ENCODE data around the gene GPC6.
A peak's percentile ranks its signal among the peaks of the same experiment; 100 is the strongest.

The GPC6 gene

DNA sequence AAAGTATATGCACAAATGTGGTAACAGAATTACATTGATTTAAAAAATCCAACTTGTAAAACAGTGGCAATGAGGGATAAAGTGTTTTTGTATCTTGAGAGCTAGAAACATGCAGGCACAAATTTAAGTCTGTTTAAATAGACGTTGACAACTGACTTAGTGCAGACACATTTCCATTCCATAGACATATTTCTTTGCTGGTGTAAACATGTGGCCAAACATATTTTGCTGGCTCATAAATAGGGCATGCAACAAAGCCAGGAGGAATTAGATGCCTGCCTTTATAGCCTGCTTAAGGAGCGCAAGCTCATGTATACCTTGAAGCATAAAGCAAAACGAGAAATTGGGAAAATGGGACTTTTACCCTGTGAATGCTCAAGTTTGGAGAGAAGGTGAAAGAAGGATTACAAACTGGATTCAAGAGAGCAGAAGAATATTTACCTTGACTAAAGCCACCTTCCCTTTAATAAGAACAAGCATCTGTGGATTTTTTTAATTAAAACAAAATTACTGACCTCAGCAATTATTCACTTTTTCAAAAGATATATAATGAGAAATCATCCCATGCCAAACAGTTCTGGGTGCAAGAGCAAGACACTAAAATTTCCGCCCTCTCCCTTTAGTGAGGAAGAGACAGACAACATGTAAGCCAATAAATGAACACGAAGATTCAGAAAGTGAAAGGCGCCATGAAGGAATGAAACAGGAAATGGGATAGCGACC is 1181.9 kb downstream of the GPC6 start:
- FAIRE-seq (no peak), DNase-seq (ENCODE audit: insufficient read length) (no peak)
- TF ChIP-seq POLR2A (IDR thresholded peaks at IDR 0.05; ENCODE audit: low read depth, low read length) (no peak), TAF1 (IDR thresholded peaks at IDR 0.05; ENCODE audit: borderline replicate concordance, low read depth, low read length) (no peak), POLR2AphosphoS5 (IDR thresholded peaks at IDR 0.05; ENCODE audit: low read depth, low read length) (no peak)

DNA sequence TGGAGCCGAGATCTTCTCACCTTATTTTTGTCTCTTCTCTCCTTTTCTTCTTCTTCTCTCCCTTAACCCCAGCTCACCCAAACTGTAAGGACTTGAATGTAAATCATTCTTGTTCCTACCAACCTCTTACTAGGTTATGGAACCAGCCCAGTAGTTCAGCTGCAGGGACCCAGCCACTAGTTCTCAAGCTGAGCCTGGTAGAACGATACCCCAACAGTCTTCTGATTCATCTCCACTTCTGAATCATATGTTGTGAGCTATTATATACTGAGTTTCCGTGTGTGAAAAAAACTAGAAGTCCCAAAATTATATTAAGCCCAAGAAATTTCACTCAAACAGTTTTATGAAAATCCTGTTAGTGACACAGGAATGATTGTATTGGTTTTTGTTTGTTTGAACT is 1185.1 kb downstream of the GPC6 start:
- TF ChIP-seq POLR2A (IDR thresholded peaks at IDR 0.05; ENCODE audit: low read depth, low read length), result no peak
- TF ChIP-seq POLR2AphosphoS5 (IDR thresholded peaks at IDR 0.05; ENCODE audit: low read depth, low read length), result no peak
- no peak for TF ChIP-seq TAF1 (IDR thresholded peaks at IDR 0.05; ENCODE audit: borderline replicate concordance, low read depth, low read length)
- DNase-seq (ENCODE audit: insufficient read length), result no peak
- FAIRE-seq, result no peak

DNA sequence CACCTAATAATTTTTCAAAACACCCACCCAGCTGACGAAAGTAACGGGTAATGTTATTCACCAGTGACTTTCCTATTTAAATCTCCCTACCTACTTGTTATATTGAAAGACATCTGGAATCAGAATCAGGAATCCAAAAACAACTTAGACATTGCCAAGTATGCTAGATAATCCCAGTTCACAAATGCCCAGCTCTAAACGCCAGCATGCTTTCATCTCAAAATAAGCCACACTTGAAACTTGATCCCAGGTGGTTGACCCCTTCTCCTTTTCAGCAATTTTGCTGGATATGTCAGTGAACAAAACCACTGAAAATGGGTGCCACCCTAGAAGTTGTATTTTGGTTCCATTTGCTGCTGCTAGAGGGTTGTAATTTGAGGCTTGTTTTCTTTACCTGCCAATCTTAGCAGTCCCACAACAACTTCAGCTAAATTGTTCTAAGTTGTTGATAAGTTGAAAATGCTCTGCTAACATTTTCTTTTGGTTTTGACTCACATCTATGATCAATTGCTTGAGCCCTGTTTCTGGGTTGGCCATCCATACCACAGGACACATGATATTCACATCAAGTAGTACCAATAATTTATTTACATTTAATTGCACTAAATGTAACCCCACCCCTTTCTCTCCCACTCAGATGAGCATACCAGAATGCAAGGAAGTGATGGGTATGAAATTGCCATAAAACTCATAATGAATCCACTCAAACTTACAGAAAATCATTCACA is 1186.4 kb downstream of the GPC6 start:
- no peak for DNase-seq (ENCODE audit: insufficient read length)
- peak; percentile 56 for FAIRE-seq
- TF ChIP-seq POLR2AphosphoS5 (IDR thresholded peaks at IDR 0.05; ENCODE audit: low read depth, low read length) (no peak), POLR2A (IDR thresholded peaks at IDR 0.05; ENCODE audit: low read depth, low read length) (no peak), TAF1 (IDR thresholded peaks at IDR 0.05; ENCODE audit: borderline replicate concordance, low read depth, low read length) (no peak)

DNA sequence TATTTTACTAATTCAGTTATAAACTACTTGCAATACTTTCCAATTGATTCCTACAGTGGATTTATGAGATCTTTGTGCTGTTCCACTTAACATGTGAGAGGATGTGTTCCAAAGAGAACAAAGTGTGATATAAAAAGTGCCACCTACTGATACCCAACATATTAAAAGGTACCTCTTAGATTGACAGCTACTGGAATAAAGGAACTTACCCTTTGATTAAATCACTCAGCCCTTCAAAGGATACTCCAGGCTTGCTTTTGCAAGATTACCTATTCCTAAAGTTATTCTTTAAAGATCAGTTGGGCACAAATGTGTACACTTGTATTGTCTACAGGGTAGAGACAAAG is 1187.0 kb downstream of the GPC6 start:
- TF ChIP-seq POLR2AphosphoS5 (IDR thresholded peaks at IDR 0.05; ENCODE audit: low read depth, low read length), result no peak
- TF ChIP-seq POLR2A (IDR thresholded peaks at IDR 0.05; ENCODE audit: low read depth, low read length), result no peak
- TF ChIP-seq TAF1 (IDR thresholded peaks at IDR 0.05; ENCODE audit: borderline replicate concordance, low read depth, low read length), result no peak
- FAIRE-seq, result no peak
- DNase-seq (ENCODE audit: insufficient read length), result no peak

DNA sequence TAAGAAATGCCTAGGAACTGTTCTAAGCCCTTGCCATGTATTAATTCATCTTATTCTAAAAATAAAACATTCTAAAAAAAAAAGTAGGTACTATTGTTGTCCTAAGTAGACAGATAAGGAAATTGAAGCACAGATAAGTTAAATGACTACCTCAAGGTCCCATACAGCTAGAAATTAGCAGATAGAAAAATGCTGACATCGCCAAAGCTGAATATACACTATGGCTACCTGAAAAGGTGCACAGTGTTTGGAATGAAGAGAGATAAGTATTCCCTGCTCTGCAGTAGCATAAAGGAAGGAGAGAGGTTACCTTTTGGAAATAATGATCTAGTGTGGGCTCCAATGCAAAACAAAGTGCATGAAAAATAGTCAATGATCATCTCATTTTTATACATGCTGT is 1187.5 kb downstream of the GPC6 start:
- DNase-seq (ENCODE audit: insufficient read length) (no peak), FAIRE-seq (no peak)
- TF ChIP-seq POLR2AphosphoS5 (IDR thresholded peaks at IDR 0.05; ENCODE audit: low read depth, low read length) (no peak), TAF1 (IDR thresholded peaks at IDR 0.05; ENCODE audit: borderline replicate concordance, low read depth, low read length) (no peak), POLR2A (IDR thresholded peaks at IDR 0.05; ENCODE audit: low read depth, low read length) (no peak)

DNA sequence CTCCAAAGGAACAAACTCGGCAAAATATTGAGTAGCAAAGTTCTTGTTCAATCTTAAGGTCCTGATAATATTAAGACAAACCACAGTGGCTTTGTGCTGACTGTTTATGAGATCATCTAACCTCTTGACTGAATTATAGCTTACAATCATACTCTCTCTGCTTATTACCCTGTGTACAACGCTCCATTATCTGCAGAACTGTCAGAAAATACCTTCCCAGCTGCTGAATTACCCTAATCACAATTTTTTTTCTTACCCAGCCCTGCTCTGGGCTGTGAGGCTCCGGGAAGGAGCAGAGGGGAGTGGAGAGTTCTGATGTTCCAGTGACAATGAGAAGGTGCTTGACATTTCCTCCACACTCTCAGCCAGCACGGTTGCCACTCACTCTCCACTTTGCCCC is 1188.1 kb downstream of the GPC6 start:
- TF ChIP-seq POLR2AphosphoS5 (IDR thresholded peaks at IDR 0.05; ENCODE audit: low read depth, low read length) (no peak), TAF1 (IDR thresholded peaks at IDR 0.05; ENCODE audit: borderline replicate concordance, low read depth, low read length) (no peak), POLR2A (IDR thresholded peaks at IDR 0.05; ENCODE audit: low read depth, low read length) (no peak)
- FAIRE-seq, result no peak
- DNase-seq (ENCODE audit: insufficient read length), result no peak

DNA sequence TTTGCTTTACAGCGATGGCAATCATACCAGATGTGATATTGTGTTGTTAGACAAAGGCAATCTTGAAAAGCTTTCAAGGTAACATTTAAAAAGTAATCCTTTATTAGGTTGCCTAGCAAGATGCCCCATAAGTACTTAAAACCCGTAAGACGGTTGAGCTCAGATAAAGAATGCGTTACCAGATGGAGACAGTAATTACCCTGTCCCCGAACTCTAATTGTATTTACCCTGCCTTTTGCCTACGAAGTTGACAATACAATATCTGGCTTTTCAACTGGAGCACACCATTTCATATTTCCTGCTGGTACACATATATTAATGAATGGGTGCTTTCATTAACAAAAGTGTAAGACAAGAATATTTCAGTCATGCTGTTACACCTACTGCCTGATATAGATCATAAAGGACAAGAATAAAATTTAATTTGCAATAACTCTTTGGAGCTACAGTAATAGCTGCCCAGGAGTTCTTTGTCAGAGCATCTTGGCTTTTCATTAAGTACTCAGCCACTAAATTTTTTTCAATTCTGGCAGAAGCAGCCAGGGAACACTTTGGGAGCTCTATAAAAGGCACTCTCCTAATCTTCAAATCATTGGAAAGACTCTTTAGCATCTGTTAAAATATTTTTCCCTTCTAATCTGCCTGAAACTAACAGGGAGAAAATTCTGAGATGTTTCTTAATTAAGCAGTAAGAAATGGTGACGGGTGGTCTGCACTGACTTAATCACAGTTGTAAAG is 1189.1 kb downstream of the GPC6 start:
- TF ChIP-seq POLR2A (IDR thresholded peaks at IDR 0.05; ENCODE audit: low read depth, low read length), result no peak
- no peak for TF ChIP-seq TAF1 (IDR thresholded peaks at IDR 0.05; ENCODE audit: borderline replicate concordance, low read depth, low read length)
- no peak for TF ChIP-seq POLR2AphosphoS5 (IDR thresholded peaks at IDR 0.05; ENCODE audit: low read depth, low read length)
- FAIRE-seq, result no peak
- DNase-seq (ENCODE audit: insufficient read length), result no peak

DNA sequence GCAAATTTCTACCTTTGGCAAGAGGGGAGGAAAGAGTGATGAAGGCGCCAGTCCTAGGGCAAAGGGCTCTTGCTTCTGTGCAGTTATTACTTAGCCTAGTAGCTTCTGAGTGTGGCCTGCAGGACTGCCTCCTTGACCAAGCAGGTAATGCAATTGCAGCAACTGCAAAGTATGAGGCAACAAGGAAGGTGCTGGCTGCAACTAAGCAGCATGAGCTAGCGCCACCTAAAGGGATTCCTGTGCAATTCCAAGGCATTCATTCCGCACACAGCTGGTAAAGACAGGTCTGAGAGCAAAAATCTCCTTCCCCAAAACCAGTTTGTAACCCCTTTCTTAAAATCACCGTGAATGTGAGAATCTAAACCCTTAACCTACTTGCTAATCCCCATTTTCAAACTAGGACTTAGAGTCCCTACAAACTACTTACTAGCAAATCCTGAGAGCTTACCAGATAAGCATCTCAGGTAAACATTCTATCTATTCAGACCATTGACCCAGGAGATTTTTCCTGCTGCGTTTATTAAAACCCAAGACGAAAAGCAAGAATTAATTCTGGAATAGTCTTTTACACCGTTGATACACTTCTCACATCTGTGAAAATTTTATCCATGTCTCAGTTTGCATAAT is 1190.0 kb downstream of the GPC6 start:
- no peak for DNase-seq (ENCODE audit: insufficient read length)
- TF ChIP-seq TAF1 (IDR thresholded peaks at IDR 0.05; ENCODE audit: borderline replicate concordance, low read depth, low read length), result no peak
- no peak for TF ChIP-seq POLR2A (IDR thresholded peaks at IDR 0.05; ENCODE audit: low read depth, low read length)
- TF ChIP-seq POLR2AphosphoS5 (IDR thresholded peaks at IDR 0.05; ENCODE audit: low read depth, low read length), result no peak
- FAIRE-seq, result no peak

DNA sequence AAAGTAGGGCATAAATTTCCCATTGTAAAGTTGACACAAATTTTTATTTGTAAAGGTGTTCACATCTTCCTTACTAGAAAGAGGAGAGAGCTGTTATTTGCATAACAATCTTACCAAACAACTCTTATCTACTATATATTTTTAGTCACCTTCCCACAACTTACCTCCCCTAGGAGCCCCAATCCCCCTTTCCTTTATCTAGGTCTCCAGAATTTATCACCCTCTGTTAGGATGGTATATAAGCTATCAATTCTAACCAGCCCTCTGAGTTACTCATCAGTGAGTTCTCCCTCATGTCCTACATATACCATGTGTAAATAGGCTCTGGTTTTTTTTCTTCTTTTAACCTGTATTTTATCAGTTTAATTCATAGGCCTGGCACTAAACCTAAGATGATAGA is 1190.7 kb downstream of the GPC6 start:
- DNase-seq (ENCODE audit: insufficient read length) (no peak), FAIRE-seq (no peak)
- no peak for TF ChIP-seq POLR2AphosphoS5 (IDR thresholded peaks at IDR 0.05; ENCODE audit: low read depth, low read length)
- no peak for TF ChIP-seq POLR2A (IDR thresholded peaks at IDR 0.05; ENCODE audit: low read depth, low read length)
- TF ChIP-seq TAF1 (IDR thresholded peaks at IDR 0.05; ENCODE audit: borderline replicate concordance, low read depth, low read length), result no peak

DNA sequence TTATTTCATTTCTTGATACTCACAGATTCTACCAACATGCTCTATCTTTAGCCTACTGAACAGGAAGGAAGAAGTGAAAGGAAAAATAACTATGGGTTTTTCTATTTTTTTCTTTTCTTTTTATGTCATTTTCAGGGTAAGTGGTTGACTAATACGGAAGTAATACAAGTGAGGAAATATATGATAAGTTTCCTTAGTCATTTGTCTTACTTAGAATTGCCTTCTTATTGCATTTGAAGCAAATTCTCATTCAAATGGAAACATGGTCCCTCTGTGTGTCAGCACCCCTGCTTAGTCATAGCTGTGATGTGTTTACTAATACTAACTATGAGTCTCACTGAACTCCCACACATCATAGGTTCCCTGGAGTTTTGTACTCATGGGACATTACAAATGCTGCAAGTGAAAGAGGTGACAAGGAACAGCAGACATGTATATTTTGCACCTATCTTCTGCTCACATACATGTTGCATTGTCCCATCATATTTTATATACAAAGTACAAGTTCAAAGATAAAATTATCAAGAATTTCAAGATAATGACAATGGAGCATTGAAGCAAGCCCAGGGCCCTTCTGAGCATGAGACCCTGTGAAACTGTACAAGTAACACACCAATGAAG is 1192.8 kb downstream of the GPC6 start:
- DNase-seq (ENCODE audit: insufficient read length) (no peak), FAIRE-seq (peak; percentile 5)
- TF ChIP-seq TAF1 (IDR thresholded peaks at IDR 0.05; ENCODE audit: borderline replicate concordance, low read depth, low read length) (no peak), POLR2A (IDR thresholded peaks at IDR 0.05; ENCODE audit: low read depth, low read length) (no peak), POLR2AphosphoS5 (IDR thresholded peaks at IDR 0.05; ENCODE audit: low read depth, low read length) (no peak)

DNA sequence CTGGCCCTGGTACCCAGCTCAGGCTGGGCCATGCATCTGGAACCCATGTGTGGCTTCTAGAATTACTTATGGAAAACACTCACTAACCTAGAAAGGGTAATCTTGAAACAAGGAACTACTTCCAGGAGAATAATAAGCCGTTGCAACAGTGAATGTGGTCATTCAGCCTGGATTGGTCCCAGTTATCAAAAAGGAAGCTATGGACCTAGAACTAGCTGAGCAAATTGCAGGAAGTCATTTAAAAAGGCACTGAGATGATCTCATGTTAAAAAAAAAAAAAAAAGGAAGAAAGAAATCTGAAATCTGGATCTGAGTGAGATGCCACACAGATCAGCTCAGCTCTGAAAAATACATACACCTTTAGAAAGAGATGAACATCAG is 1193.3 kb downstream of the GPC6 start:
- DNase-seq (ENCODE audit: insufficient read length) (no peak), FAIRE-seq (no peak)
- no peak for TF ChIP-seq TAF1 (IDR thresholded peaks at IDR 0.05; ENCODE audit: borderline replicate concordance, low read depth, low read length)
- TF ChIP-seq POLR2A (IDR thresholded peaks at IDR 0.05; ENCODE audit: low read depth, low read length), result no peak
- no peak for TF ChIP-seq POLR2AphosphoS5 (IDR thresholded peaks at IDR 0.05; ENCODE audit: low read depth, low read length)
